Right cardiac atrium (tissue), 5 donors: Measurements from ENCODE around the gene SPIRE1. TPM values are rescaled to one million over a fixed set of nuclear protein-coding genes. Genes with fewer than 3 reads are reported as not detected.

Experiments used
- ATAC-seq, 2 donors: fragments of 200-7000 bp; cut with Tn5 transposase; one replicate each; pipeline versions ENCODE4 v1.8.0 to v1.9.1; 2020; ENCODE audit warnings: moderate library complexity in 2 of 2, mild to moderate bottlenecking in 1 of 2
- DNase-seq, 3 donors: peaks; one replicate each; pipeline ENCODE4 v3.0.0-alpha.2; 2020
- H3K27ac ChIP-seq: one replicate; pipeline ENCODE4 v1.5.1; 2013; ENCODE audit warnings: mild to moderate bottlenecking, low read length, control low read depth, moderate library complexity
- H3K27me3 ChIP-seq: one replicate; pipeline ENCODE4 v1.6.1; 2013; ENCODE audit not compliant: control insufficient read depth, insufficient read depth
- H3K4me1 ChIP-seq: one replicate; pipeline ENCODE4 v1.6.1; 2013; ENCODE audit warnings: low read length; ENCODE audit not compliant: control insufficient read depth, insufficient read depth
- H3K4me3 ChIP-seq: one replicate; pipeline ENCODE4 v1.5.1; 2013; ENCODE audit warnings: low read length, control low read depth
- H3K9me3 ChIP-seq: one replicate; pipeline ENCODE4 v1.6.1; 2013; ENCODE audit warnings: low read length; ENCODE audit not compliant: control insufficient read depth
- WGBS: extraction: QIAGEN DNeasy Blood & Tissue Kit; methylation state at CpG from one replicate; pipeline ENCODE4 v1.1.7; 2013; 5-methylcytosine and 5-hydroxymethylcytosine counted together
- intact Hi-C, 4 donors: fragments of 100-400 bp; cut with DNase I; formaldehyde crosslinking; loops; one replicate each; pipeline versions ENCODE4 v1.11.0 to v1.14.0; 2022 to 2023
- polyA plus RNA-seq: library from polyadenylated mRNA; stranded (reverse); fragments of 200-250 nt; gene quantifications from one replicate; pipeline ENCODE4 v1.2.3, GENCODE V29; 2013
- total RNA-seq, 4 donors: library from RNA; stranded (reverse); fragmentation: NEBNext Ultra II Directional; extraction: Animal tissue kit (Norgen Biotek cat#: 25700); gene quantifications; one replicate each; pipeline ENCODE4 v1.2.1, GENCODE V29; 2021
- donor health status: healthy with polysubstance abuse.
- donor health status: DM: no; HTN: yes; CAD: no.
- donor health status: DM: no; HTN: no; CAD: no.
- donor health status: DM: no; HTN: yes; CAD: no; lungs with severe emphysema.
- donor health status: DM: yes; HTN: yes; CAD: no.

SPIRE1 gene
- total and polyA plus RNA-seq, 5 donors: 9.5 to 41.9 (median 35.4) TPM

- intact Hi-C loops: no loop called here
Measured at GRCh38 chr18:12397254-12397653, 260.7 kb downstream of the SPIRE1 start.

More at GRCh38 chr18:12397254-12397653, 260.7 kb downstream of the SPIRE1 start:
- WGBS: 90% methylated on average over 9 of the region's 9 CpGs
- Histone ChIP-seq H3K4me1 (no peaks in the 10 kb centered on the region), H3K27me3 (no peaks in the 10 kb centered on the region), H3K27ac (no peak overlapping the region), H3K9me3 (no peaks in the 10 kb centered on the region), H3K4me3 (no peak overlapping the region)
- DNase-seq: no peak
- no peak for ATAC-seq

Other genes with a start within 250 kb of the SPIRE1 start
- gene CEP76, start 44.6 kb upstream of the SPIRE1 start, total RNA-seq: 1 to 10 TPM; 3.2 to 4.2 (median 3.9) TPM
- gene CEP76, start 44.6 kb upstream of the SPIRE1 start, polyA plus RNA-seq: 2.3 TPM
- gene PSMG2, start 44.9 kb upstream of the SPIRE1 start, total RNA-seq: 10 to 100 TPM; 44.4 to 48.3 (median 45.5) TPM
- gene PSMG2, start 44.9 kb upstream of the SPIRE1 start, polyA plus RNA-seq: 62.4 TPM
- 10 to 100 TPM; 15.3 to 16.5 (median 15.5) TPM for gene PTPN2, start 226.1 kb upstream of the SPIRE1 start, total RNA-seq
- 12.3 TPM for gene PTPN2, start 226.1 kb upstream of the SPIRE1 start, polyA plus RNA-seq